ELF-1 (cell line): Measurements from ENCODE around the gene NXN.
"Not testable (repeated sequence)": the region's sequence is repeated elsewhere in the genome, so short reads cannot be mapped to it uniquely, and the experiment has no call there.

Experiments
- DNase-seq: peaks from one replicate; pipeline ENCODE4 v3.0.0-alpha.2; 2016; ENCODE audit warnings: low read depth, low spot score

The NXN gene

DNA sequence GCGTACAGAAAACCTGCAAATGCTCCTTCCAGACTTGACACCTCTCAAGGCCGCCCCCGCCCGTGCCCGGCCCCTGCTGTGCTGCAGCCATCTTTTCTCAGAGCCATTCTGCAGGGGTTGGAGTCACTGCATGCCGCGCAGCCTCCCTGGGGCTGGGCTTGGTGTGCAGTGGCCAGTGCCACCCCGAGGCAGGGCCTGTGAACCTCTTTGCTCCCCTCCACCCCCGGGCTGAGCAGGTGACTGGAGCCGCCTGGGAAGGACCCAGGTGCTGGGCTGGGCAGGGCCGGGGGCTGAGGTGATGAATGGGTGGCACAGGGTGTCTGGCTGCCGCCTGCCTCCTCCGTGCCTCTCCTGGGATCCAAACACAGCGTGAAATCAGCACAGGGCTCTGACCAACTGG lies 177.1 kb downstream of the NXN start:
- DNase-seq = no peak

DNA sequence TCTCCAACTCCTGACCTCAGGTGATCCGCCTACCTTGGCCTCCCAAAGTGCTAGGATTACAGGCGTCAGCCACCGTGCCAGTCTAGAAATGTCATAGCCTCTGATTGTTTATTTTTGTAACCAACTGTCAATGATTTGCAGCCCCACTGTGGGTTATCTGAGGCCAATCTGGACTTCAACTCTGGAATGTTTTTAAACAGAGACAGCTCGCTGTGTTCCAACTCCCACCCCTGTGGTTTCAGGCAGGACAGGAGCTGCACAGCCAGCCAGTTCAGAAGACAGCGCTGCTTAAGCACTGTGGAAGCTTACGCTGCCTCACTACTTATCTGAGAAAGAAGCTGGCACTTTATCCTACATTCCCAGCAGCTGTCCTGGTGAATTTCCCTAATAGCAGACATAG lies 177.9 kb downstream of the NXN start:
- no peak for DNase-seq

DNA sequence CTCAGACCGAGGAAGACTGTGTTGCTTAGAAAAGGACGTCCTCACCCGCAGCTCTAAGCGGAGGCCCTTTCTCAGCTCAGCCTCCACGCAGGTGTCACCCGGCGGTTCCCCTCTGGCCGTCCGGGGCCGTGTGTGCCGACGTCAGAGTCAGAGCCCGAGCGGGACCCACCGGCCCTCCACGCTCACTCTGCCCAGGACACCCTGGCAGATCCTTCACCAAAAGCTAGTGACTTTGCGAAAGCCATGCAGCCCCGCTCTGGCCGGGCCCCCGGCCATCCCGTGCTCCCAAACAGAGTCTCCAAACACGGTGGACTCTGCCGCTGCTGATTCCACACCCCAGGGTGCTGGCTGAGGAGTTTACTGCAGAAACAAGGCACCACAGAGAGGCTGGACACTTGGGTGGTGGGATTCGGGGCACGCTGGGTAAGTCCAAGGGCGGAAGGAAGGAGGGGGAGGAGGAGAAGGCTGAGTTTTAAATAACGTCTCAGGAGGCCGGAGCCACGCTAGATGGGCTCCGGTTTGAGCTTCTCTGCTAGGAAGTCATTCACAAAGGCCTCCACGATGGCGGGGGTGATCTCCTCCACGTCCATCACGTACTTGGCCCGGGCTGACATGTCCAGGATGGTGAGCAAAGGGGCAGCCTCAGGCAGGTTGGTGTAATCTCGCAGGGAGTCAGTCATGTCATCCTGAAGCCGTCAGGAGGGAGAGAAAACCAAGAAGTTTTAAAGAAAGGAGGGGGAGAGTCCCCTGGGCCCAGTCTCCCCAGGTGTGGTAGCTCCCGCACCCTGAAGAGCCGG lies 178.9 kb downstream of the NXN start:
- DNase-seq = no peak

DNA sequence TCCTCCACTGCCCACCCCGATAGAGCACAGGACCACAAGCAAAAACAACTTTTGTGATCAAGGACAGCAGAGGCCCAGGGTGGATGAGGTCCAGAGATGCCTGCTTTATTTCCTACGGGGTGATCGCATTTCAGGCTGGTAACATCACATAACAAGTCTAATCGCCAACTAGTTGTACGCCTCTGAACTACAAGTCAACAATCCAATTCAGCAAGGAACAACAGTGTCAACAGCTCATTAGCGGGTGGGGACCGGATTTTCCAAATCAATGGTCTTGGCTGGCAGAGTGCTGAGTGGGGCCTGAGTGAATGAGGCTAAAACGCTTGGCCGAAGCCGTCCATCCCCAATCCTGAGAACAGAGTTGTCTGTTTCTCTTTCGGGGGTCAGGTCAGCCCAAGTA lies 180.3 kb downstream of the NXN start:
- no peak for DNase-seq

DNA sequence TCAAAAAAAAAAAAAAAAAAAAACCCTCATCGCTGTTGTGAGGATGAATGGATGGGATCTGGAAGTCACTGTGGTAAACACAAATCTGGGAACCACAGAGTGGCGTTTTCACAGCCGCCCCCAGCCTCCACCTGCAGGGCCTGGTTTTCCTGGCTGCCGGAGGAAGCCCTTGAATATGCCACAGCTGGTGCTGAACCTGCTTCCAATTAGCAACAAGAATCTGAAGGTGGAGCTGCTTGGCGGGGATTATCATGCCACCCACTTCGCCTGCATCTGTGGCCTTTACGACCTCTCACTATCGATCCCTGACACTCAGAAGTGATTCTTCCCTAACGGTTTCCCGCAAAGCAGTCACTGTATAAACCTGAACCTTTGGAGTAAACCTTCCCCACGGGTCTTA lies 181.3 kb downstream of the NXN start:
- DNase-seq = no peak

DNA sequence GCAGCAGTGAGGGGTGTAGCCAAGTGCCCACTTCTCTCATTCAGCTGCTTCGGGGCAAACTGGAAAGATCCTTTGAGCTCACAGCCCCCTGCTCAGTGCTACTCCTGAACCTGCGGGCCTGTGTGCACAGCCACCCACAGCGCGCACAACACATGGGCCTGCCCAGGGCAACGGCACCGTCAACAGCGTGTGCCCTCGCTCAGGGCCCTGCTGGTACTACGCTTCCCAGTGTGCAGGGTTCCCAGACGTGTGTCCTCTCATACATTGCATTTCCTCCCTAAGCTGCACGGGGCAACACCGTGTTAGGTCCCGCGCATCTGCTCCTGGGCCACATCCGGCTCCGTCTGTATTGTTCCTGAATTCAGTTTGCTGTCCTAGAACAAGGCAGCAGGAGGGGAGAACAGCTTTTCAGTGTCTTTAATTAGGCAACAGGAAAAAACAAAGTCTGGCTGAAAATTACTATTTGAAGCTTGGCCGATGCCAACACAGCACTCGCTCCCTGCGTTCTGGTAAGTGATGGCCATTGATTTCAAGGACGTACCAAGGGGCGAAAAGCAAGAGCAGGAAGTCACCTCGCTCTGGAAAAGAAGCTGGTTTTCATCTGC lies 182.2 kb downstream of the NXN start:
- no peak for DNase-seq

DNA sequence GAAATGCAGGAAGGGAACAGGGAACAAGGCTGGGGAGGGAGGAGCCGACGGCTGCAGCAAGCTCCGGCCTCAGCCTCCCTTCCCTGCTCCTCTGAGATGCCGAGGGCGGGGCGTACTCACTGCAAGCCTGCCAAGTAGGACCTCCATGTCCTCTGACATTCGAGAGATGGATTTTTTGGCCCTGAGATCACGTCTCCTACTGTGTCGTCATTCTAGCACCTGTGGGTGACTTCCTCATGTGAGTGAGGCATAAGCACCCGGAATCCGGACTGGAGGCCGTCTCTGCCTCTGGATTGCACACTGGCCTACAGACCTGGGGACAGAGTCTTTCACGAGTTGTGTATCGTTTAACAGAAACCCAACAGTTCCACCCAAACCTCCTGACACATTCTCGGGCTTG lies 183.0 kb downstream of the NXN start:
- no peak for DNase-seq

DNA sequence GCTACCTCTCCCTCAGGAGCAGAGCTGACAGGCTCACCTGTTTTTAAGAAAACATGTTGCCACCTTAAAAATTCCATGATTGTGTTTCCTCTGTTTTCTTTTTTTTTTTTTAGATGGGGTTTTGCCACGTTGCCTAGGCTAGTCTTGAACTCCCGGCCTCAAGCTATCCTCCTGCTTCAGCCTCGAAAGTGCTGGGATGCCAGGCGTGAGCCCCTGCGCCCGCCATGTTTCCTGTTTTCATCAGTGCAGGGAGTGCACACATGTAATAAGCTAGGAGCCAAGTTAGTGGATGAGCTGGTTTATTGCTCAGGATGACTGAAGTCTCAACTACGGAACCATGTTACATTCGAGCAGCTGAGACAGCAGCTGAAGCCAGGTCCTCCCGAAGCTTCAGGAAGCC lies 183.9 kb downstream of the NXN start:
- DNase-seq = no peak

DNA sequence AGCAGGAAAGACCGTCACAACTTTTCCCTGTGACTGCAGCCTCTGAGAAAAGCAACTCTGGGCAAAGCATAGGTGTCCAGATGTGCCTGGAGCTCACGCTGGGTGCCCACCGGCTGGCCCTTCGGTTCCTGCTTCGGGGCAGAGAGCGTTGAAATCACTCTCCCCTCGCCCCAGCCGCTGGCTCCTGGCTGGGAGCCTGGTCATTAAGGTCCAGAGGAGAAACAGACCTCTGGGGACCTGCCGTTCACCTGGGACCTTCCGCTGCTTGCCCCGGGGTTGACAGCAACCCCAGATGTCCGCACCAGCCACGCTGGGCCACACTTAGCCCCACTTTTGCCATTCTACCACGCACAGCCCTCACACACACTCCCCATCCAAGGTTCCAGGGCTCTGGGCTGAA lies 184.3 kb downstream of the NXN start:
- DNase-seq = no peak

DNA sequence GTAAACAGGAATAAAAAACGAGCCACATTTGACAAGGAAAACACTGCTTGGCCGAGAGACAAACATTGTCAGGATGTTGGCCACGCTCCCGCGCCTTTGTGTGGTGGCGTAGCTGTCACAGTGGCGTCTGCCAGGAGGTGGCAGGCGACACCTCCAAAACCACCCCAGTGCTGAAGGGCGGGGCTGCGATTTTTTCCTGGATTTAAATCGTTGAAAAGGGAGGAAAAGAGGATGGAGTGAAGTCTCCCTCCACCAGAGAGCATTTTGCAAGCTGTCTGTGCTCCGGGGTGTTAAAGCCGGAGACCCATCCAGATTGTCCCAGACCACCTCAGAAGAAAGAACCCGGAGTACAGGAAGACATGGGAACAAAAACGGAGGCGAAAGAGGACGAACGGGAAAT lies 184.7 kb downstream of the NXN start:
- DNase-seq = peak; percentile 83

DNA sequence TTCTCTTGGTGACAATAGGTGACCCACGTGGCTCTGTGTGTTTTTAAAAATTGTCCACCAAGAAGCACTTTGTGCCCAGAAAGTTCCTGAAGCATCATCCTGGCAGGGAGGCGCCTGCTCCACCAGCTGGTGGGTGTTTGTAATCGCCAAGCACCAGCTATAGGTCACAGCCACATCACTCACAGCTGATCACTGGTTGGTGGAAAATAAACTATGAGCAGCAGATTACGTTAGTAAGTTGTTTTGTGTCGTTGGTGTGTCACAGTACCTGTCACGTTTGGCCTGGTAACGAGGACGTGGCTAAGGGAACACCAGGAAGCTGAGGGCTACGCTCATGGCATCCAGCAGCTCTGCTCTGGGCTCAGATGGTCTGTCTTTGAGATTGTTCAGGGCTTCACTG lies 187.3 kb downstream of the NXN start:
- DNase-seq = no peak

DNA sequence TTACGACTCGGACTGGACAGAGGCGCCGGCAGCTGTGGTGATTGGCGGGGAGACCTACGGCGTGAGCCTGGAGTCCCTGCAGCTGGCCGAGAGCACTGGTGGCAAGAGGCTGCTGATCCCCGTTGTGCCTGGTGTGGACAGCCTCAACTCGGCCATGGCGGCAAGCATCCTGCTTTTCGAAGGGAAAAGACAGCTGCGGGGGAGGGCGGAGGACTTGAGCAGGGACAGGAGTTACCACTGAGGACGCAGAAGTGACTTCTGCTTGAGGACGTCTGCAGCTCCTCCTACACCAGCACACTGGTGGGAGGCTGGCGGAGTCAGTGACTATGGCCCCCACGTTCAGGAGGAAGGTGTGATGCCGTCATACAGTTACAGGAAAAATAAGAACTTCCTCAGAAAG lies 187.7 kb downstream of the NXN start:
- DNase-seq = no peak

DNA sequence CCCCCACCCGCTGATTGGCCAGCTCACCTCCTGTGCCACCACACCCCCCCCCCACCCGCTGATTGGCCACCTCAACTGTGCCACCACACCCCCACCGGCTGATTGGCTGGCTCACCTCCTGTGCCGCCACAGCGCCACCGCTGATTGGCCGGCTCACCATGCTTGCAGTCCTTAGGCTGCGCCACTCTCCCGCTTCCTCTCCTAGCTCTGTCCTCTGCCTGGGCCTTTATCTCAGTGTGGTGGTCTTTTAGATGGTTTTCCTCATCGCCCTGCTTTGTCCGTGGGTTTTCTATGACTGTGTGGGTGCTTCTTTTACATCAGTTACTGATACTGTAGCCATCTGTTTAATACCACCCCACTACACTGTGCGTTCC lies 188.7 kb downstream of the NXN start:
- DNase-seq = peak; percentile 92

DNA sequence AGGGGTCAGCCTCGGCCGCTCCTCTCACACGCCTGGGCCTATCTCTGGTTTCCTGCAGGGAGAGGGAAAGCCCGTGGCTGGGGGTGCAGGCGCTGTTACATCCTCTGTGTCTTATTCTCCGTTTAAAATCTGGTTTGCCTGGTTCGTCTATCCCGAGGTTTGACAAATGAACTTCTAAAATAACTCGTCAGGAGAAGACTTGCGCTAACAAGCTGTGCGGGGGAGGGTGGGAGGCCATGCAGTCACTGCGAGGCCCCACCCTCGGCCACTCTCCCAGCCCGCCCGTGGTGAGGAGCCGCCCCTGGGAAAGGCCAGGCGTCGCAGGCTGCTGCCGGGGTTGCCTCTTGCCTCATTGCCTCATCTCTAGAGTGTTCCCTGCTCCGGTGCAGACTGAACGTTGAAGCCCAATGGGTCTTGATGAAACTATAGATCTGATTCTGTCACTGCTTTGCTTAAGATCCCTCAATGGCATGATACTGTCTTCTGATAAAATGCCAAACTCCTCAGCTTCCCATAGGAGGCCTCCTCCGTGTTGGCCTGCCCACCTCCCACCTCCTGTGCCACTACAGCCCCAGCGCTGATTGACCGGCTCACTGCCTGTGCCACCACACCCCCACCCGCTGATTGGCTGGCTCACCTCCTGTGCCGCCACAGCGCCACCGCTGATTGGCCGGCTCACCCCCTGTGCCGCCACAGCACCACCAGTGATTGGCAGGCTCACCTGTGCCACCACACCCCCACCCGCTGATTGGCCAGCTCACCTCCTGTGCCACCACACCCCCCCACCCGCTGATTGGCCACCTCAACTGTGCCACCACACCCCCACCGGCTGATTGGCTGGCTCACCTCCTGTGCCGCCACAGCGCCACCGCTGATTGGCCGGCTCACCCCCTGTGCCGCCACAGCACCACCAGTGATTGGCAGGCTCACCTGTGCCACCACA lies 189.4 kb downstream of the NXN start:
- DNase-seq = peak; percentile 97

DNA sequence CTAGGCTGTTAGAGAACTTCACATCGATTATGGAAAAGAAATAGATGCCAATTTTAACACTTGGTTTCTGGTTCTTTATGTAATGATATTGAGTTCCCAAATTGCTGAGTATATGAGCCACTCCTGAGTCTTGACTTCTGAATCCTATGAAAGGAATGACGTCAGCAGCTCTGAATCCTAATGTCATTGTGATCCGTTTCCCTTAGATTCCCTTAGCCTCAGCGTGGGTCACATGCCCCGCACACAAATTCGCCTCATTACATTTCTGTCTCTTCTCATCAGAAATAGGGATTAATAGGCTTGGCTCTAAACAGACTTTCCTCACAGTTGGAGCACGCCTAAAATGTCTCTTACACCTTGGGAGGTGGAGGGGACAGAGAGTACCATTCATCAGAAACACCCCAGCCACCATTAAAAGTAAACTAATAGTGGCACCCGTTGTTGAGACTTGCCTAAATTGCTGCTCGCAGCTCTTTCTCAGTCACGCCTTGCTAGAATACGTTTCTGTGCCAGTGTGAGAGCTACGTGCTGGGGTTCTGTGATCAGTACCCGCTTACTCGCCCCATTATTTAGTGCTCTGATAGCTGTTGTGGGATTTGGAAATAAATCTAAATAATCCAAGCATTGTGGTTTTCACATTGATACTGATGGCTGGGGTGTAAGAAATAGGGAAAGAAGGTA lies 190.3 kb downstream of the NXN start:
- no peak for DNase-seq

DNA sequence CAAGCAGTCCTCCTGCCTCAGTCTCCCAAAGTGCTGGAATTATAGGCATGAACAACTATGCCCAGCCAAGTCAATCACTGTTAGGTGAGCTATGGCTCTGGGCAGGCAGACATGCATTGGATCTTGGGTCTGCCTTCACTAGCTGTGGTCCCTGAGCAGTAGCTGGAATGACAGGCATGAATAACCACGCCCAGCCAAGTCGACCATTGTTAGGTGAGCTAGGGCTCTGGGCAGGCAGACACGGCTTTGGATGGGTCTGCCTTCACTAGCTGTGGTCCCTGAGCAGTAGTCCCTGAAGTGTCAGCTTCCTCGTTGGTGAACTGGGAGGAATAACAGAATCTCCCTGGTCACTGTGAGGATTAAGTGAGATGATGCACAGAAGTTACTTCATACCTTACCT lies 191.0 kb downstream of the NXN start:
- DNase-seq = no peak

DNA sequence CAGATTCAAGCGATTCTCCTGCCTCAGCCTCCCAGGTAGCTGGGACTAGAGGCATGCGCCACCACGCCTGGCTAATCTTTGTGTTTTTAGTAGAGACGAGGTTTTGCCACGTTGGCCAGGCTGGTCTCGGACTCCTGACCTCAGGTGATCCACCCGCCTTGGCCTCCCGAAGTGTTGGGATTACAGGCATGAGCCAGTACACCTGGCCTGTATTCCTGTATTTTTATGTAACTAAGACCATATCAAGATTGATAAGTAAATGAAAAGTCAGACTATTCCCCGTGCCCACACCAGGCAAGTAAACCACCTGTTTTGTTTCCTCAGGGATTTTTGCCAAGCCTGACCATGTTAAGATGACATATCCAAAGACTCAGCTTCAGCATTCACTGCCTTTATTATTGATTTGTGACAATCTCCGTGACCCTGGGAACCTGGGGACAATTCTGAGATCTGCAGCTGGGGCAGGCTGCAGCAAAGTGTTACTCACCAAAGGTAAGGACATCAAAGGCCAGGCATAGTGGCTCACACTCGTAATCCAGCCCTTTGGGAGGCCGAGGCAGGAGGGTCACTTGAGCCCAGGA lies 191.8 kb downstream of the NXN start:
- DNase-seq = no peak

DNA sequence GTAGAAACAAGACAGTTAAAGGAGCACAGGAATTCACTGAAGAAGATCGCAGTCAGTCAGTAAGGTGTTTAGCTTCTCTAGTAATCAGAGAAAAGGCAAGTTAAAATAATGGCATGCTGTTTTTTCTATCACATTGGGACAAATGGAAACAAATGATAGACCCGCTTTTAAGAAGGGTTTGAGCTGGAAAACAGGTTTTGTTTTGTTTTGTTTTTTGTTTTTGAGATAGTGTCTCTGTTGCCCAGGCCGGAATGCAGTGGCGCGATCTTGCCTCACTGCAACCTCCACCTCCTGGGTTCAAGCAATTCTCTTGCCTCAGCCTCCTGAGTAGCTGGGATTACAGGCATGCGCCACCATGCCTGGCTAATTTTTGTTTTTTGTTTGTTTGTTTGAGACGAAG lies 193.7 kb downstream of the NXN start:
- DNase-seq = not testable (repeated sequence)

DNA sequence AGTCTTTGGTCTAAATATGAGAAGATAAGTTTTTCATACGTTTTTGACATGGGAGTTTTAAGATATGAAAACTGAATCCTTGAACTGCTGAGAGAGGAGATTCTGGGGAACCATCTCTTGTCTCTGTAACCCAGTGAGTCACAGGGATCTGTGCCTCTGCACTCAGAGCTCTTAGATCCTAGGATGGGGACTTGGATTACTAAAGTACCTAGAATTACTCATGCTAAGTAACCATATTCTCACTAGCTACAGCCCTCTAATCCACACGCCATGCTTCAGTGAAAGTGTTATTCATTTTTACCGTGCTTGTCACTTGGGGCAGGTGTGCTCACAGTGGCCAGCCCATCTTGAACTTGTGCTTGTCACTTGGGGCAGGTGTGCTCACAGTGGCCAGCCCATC lies 195.4 kb downstream of the NXN start:
- DNase-seq = no peak

DNA sequence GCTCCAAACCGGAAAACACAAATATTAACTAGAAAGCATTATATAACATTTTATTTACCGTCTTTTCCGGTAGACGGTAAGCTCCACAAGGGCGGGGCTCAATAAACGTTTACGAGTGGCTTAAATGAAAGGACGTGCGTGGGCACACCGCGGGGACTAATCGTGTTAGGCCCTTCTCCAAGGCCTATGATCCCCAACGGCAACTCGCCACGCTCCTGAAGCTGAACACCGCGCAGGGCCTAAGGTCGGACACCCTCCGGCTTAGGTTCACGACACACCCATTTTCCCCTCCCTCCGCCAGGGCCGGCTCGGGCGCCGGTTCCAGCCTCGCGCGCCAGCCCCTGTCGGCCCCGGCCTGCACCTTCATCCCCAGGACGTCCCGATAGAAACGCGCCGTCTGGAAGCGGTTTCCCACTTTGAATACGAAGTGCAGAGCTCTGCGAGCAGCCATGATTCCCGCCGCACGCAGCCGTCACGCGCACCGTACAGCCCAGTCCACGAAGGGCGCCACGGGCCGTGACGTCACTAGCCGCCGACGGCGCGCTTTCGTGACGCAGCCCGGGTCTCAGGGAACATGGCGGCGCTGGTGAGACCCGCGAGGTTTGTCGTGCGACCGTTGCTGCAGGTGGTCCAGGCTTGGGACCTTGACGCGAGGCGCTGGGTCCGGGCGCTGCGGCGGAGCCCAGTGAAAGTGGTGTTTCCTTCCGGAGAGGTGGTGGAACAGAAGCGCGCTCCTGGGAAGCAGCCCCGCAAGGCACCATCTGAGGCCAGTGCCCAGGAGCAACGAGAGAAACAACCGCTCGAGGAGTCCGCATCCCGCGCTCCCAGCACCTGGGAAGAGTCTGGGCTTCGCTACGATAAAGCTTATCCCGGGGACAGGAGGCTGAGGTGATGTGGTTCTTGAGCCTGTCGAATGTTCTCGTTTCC lies 197.5 kb downstream of the NXN start, which contains the start of the genes GLOD4 and MRM3:
Gene GLOD4 (minus strand): TSS at position 476 of the 927 bp plus-strand sequence. CDS start 25 bp downstream, at position 451.
Gene MRM3 (plus strand): TSS at position 549 of the 927 bp plus-strand sequence. CDS start 26 bp downstream, at position 575.
- DNase-seq = peak; percentile 93
